T-helper 22 cell (primary cell): ENCODE results near the gene STIM1.

Source experiments
- DNase-seq: peaks from one replicate; pipeline ENCODE4 v3.0.0-alpha.2; 2020; ENCODE audit warnings: low read depth

The STIM1 gene

DNA sequence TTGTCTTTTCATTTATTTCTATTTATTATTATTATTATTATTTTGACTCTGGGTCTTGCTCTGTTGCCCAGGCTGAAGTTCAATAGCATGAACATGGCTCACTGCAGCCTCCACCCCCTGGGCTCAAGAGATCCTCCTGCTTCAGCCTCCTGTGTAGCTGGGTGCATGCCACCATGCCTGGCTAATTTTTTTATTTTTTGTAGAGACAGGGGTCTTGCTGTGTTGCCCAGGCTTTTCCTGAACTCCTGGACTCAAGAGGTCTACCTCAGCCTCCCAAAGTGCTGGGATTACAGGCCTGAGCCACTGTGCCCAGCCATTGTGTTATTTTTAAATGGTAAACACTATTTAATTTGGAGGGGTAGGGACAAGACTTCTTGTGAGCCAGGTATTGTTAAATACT lies 215.9 kb downstream of the STIM1 start:
- no peak for DNase-seq

DNA sequence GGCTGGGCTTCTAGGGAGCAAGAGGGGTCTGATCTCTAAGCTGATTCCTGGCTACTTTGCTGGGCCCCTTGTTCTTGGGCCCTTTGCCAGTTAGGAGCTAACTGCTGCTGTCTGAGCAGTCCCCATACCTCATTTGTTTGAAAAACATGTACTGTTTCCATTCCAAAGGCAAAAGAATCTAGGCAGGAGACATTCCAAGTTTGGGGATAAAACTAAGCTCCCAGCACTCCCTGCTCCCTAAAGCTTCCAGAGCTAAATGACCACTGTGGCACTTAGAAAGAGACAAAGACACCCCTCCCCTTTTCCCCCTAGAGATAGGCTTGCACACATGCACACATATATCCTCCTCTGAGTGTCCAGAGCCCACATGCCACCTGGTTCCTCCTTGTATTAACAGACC lies 216.4 kb downstream of the STIM1 start:
- DNase-seq = no peak

- DNase-seq = peak; percentile 12
These were observed 217.3 kb downstream of the STIM1 start for GRCh38 chr11:4072668-4073285.

DNA sequence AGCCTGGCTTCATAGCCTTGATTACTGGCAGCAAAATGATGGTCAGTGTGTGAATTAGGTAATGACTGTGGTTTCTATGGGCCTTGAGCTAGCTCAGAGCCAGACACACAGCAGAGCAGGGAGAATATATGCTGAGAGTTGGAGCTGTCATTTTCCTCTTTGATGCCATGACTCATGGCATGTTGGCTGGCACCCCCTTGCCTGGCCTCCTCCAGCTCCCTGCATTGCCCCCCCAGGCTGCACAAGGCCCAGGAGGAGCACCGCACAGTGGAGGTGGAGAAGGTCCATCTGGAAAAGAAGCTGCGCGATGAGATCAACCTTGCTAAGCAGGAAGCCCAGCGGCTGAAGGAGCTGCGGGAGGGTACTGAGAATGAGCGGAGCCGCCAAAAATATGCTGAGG lies 218.8 kb downstream of the STIM1 start:
- DNase-seq = no peak

- no peak for DNase-seq
These were observed 221.3 kb downstream of the STIM1 start for GRCh38 chr11:4076774-4077173.

DNA sequence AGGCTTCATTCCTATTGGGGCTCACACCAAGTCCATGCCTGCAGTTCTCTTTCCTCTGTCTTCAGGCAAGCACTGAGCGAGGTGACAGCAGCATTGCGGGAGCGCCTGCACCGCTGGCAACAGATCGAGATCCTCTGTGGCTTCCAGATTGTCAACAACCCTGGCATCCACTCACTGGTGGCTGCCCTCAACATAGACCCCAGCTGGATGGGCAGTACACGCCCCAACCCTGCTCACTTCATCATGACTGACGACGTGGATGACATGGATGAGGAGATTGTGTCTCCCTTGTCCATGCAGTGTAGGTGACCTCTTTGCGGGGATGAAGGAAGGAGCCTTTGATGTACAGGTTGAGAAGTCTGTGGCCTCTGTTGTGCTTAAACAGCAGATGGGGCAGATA lies 227.7 kb downstream of the STIM1 start:
- no peak for DNase-seq

DNA sequence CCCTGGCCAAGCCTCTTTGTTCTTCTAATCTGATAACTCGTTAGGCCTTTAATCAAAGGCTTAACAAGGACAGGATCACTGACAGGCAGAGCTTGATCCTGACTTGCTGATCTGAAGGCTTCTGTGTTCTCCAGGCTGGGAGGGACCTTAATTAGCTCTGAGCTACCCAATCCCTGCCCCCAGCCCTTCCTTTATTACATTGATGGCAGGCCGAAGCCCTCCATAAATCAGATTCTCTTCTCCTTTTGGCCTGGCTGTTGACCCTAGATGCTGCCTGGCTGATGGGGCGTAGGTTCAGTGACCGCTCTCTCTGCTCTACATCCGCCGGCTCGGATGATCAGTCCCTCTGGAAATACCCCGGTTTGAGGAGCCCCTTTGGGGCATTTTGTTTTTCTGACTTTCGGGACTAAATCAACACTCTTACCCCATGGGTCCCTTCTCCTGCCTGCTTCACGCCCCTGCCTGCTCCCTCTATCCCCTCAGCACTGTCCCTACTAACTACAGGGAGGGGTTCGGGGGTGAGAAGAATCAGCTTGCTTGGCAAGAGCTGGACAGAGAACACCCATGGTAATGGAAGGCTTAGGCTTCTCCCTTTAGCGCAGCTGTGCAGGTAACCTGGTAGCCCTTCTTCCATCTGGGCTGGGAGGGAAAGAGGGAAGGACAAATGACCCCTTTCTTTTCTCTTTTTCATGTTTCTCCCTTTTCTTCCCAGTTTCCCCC lies 229.1 kb downstream of the STIM1 start:
- DNase-seq = no peak

DNA sequence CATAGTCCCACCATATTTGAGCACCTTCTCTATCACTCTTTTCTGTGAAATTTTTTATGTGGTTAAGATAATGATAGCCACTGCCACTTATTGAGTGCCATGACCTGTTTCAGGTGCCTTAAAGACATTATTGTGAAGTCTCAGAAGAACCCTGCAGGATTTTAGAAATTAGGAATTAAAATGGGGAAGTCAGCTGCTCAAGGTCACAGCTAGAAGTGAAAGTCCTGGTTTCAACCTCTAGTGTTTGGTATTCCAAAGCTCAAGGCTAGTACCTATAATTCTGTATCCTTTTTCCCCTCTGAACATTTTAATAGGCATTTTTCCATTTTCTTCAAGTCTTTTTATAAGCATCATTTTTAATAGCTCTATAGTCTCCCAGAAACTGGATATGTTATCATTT lies 230.1 kb downstream of the STIM1 start:
- DNase-seq = no peak

- DNase-seq = no peak
These were observed 231.3 kb downstream of the STIM1 start for GRCh38 chr11:4086575-4087353.

DNA sequence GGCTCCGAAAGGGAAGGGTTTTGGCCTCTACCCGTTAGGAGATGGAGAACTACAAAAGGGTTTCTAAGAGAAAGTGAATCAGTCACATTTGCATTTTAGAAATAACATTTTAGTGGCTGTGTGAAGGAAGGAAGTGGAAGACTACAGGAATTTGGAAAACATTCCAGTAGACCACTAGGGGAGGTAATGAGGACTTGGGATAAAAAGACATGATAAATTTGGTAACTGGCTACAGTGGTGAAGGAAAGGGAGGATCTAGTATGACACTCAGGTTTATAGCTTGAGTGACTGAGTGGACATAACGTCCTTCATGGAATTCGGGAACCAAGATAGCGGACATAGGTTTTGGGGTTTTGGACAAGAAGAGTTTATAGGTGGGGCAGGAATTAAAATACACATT lies 232.1 kb downstream of the STIM1 start:
- no peak for DNase-seq

DNA sequence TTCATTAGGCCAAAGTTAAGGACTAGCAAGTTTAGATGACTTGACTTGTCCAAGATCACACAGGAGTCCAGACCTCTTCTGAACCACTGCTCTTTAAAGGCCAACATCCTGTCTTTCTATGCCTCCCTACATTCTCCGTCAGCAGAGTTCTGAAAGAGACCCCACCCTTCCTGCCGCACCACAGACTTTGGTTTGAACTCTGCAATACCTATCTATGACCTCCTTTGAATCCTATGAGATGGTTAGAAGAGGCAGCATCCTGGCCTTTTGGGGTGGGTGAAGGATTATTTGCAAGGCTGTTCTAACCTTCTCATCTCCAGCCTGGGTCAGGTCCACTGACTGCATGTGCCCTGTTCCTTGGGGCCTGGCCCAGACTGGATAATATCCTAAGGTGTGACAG lies 234.8 kb downstream of the STIM1 start:
- peak; percentile 25 for DNase-seq

GRCh38 chr11:4092026-4092425 lies 236.6 kb downstream of the STIM1 start:
- DNase-seq = peak; percentile 7

DNA sequence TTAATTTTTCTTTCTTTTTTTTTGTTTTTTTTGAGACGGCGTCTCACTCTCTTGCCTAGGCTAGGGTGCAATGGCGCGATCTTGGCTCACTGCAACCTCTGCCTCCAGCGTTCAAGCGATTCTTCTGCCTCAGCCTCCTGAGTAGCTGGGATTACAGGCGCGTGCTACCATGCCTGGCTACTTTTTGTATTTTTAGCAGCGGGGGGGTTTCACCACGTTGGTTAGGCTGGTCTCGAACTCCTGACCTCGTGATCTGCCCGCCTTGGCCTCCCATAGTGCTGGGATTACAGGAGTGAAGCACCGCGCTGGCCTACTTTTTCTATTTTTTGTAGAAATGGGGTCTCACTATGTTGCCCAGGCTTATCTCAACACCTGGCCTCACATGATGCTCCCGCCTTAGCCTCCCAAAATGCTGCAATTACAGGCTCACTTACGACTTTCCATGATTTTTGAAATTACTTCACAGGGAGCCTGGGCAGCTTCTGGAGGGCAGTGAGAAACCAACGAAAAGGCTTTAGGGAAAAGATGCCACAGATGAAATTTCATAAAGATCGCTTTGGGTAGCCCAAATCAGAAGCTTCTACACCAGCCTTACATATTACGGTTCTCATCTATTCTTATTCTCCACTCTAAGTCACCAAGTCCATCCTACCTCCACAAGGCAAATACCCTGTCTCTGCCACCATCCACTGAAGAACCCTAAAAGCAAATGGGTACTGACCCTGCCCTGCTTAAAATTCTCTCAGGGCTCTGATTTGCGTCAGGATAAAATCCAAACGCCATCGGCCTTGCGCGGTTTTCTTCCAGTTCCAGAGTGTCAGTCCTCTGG lies 238.3 kb downstream of the STIM1 start:
- no peak for DNase-seq

DNA sequence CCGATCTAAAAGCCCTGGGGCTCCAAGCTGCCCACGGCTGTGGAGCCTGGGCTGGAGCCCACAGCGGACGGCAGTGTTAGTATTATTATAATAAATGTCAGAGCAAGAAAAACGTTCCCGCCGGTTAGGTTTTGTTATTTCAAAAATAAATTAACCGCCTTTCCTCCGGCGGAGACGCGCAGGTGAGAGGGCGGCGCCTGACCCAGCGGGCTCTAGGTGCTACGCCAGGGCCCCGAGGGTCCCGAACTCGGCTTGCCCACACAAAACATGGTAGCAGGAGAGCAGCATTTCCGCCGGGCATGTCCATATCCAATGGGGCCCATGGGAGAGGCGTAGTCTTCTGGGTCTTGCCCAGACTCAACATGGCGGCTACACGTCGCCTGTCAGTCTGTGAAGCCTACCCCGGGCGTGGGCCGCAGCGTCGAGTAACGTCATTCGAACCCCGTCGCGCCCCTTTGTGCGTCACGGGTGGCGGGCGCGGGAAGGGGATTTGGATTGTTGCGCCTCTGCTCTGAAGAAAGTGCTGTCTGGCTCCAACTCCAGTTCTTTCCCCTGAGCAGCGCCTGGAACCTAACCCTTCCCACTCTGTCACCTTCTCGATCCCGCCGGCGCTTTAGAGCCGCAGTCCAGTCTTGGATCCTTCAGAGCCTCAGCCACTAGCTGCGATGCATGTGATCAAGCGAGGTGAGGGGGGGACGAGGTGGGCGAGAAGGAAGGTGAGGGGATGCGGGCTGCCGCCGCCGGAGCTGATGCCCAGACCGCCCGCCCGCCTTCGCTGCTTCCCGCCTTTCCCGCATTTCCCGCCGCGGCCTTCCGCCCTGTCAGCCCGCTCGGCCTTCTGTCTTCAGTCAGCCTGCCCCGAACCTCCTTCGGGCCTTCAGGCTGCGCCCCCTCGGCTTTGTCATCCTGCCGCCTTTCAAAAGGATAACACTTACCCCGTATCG lies 239.2 kb downstream of the STIM1 start, which contains the start of gene RRM1:
Gene RRM1, plus strand, starts transcription at position 452 of the 944 bp plus-strand sequence. Its CDS starts 214 bp downstream, at position 666.
- peak; percentile 87 for DNase-seq

- no peak for DNase-seq
These were observed 240.2 kb downstream of the STIM1 start for GRCh38 chr11:4095509-4096230.

GRCh38 chr11:4098026-4098621 lies 242.7 kb downstream of the STIM1 start:
- no peak for DNase-seq

DNA sequence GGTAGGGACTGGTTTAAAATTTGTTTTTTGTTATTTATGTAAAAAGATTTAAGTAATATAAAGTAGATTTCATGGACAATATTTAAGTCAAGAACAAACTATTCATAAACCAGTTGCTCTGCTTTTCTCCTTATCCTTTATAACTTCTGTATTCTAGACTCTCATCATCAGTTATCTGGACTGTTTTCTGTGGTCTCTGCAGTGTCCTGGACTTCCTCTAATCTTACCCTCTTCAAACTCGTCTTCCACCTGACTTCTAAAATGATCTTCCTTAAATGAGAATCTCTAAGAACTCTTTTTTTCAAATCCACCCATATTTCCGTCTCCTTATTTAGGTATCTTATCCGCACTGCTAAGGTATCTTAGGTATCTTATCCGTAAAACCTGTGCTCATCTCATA lies 247.2 kb downstream of the STIM1 start:
- no peak for DNase-seq

GRCh38 chr11:4103269-4103668 lies 247.8 kb downstream of the STIM1 start:
- no peak for DNase-seq

- DNase-seq = no peak
These were observed 250.5 kb downstream of the STIM1 start for GRCh38 chr11:4105916-4106315.

DNA sequence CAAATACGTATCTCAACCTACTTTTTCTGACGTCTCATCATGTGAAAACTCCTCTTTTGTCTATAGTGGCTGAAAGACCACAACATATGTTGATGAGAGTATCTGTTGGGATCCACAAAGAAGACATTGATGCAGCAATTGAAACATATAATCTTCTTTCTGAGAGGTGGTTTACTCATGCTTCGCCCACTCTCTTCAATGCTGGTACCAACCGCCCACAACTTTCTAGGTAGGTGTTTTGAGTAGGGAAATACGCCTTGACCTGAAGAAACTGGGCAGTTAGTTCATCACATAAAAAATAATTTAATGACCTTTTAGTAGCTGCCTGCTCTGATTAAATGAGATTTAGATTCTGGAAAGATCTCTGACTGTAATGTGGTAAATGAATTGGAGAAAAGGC lies 256.4 kb downstream of the STIM1 start:
- DNase-seq = no peak
